ENCODE data around the gene DCXR. TPM values are rescaled to one million over a fixed set of nuclear protein-coding genes. Genes with fewer than 3 reads are reported as not detected.

DCXR gene
- total and polyA plus RNA-seq, 2 of the 13 experiments (the other 11 are each of a cell fraction or from before 2014, with no cell fraction given), result 287 to 311 TPM

DNA sequence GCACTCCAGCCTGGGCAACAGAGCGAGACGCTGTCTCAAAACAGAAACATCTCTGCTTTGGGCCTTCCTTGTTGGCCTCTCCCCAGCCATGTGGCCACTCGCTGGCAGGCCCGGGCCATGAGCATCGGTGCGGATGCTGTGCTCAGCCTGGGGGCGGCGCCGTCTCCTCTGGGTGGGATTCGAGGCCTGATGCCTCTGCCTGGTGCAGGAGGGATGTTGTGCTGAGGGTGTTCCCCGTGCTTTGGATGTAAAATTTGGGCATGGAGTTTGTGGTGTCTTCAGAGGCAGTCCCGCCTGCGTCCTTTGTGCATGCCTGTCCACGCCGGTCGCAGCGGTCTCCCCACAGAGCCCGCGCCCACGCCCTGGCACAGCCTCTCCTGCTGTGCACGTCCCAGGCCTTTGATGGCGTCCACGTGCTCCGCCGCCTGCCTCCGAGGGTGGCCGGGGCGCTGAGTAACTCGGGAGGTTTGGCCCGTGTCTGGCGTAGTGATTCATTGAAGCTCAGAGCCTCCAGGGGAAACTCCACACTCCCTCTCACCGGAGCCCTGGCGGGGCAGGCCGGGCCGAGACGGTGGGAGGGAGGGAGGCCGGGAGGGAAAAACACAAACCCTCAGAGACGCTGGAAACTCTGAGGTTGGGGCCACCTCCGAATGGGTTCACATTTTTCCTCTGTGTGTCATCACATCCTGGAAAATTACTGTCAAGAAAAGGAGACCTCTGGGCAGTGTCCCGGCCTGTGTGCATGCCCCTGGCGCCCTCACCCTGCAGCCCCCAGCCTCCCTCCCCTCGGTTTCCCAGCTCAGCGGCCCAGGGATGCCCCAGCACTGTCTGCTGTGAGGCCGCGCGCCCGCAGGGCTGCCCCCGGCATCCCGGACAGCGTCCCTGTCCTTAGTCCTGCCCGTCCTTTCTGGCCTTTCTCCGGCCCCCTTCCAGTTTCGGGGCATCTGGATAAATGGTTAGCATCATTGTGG is 33.8 kb downstream of the DCXR start (continued):
- TF ChIP-seq, protein P1, sequence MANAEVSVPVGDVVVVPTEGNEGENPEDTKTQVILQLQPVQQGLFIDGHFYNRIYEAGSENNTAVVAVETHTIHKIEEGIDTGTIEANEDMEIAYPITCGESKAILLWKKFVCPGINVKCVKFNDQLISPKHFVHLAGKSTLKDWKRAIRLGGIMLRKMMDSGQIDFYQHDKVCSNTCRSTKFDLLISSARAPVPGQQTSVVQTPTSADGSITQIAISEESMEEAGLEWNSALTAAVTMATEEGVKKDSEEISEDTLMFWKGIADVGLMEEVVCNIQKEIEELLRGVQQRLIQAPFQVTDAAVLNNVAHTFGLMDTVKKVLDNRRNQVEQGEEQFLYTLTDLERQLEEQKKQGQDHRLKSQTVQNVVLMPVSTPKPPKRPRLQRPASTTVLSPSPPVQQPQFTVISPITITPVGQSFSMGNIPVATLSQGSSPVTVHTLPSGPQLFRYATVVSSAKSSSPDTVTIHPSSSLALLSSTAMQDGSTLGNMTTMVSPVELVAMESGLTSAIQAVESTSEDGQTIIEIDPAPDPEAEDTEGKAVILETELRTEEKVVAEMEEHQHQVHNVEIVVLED (CRISPR knock-in tag; IDR thresholded peaks at IDR 0.05; ENCODE audit: borderline replicate concordance), result no peak
- TF ChIP-seq, protein P2, sequence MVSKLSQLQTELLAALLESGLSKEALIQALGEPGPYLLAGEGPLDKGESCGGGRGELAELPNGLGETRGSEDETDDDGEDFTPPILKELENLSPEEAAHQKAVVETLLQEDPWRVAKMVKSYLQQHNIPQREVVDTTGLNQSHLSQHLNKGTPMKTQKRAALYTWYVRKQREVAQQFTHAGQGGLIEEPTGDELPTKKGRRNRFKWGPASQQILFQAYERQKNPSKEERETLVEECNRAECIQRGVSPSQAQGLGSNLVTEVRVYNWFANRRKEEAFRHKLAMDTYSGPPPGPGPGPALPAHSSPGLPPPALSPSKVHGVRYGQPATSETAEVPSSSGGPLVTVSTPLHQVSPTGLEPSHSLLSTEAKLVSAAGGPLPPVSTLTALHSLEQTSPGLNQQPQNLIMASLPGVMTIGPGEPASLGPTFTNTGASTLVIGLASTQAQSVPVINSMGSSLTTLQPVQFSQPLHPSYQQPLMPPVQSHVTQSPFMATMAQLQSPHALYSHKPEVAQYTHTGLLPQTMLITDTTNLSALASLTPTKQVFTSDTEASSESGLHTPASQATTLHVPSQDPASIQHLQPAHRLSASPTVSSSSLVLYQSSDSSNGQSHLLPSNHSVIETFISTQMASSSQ (IDR thresholded peaks at IDR 0.05; ENCODE audit: low read depth), result no peak
- TF ChIP-seq, protein P2 (CRISPR knock-in tag; IDR thresholded peaks at IDR 0.05; ENCODE audit: borderline replicate concordance), result peak; percentile 76; the same call in 1 of the 2 replicates
- TF ChIP-seq ZNF652 (CRISPR knock-in tag; IDR thresholded peaks at IDR 0.05; ENCODE audit: borderline replicate concordance, low read depth) (no peak), POLR2AphosphoS5 (IDR thresholded peaks at IDR 0.05; ENCODE audit: low read depth, low read length) (peak; percentile 29; the same call in 1 of the 2 replicates), ELF4 (CRISPR knock-in tag; IDR thresholded peaks at IDR 0.05; ENCODE audit: borderline replicate concordance) (no peak), U2AF1 (optimal IDR thresholded peaks at IDR 0.05; ENCODE audit: low read depth, low read length) (peak; percentile 70), RFX3 (CRISPR knock-in tag; IDR thresholded peaks at IDR 0.05) (no peak), MTF1 (CRISPR knock-in tag; IDR thresholded peaks at IDR 0.05) (no peak), POGZ (CRISPR knock-in tag; IDR thresholded peaks at IDR 0.05) (peak; percentile 23; the same call in 1 of the 2 replicates), BHLHE40 (IDR thresholded peaks at IDR 0.05; ENCODE audit: low read length) (peak; percentile 88), MYNN (CRISPR knock-in tag; IDR thresholded peaks at IDR 0.05; ENCODE audit: low read depth) (peak; percentile 71; the same call in 1 of the 2 replicates), HDAC2 (CRISPR knock-in tag; IDR thresholded peaks at IDR 0.05) (peak; percentile 80), ZNF547 (CRISPR knock-in tag; IDR thresholded peaks at IDR 0.05) (peak; percentile 93), ZNF598 (CRISPR knock-in tag; IDR thresholded peaks at IDR 0.05; ENCODE audit: borderline replicate concordance) (peak; percentile 81; the same call in 1 of the 2 replicates)
- TF ChIP-seq, protein P3, sequence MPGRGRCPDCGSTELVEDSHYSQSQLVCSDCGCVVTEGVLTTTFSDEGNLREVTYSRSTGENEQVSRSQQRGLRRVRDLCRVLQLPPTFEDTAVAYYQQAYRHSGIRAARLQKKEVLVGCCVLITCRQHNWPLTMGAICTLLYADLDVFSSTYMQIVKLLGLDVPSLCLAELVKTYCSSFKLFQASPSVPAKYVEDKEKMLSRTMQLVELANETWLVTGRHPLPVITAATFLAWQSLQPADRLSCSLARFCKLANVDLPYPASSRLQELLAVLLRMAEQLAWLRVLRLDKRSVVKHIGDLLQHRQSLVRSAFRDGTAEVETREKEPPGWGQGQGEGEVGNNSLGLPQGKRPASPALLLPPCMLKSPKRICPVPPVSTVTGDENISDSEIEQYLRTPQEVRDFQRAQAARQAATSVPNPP (CRISPR knock-in tag; IDR thresholded peaks at IDR 0.05), result no peak
- TF ChIP-seq, protein P4, sequence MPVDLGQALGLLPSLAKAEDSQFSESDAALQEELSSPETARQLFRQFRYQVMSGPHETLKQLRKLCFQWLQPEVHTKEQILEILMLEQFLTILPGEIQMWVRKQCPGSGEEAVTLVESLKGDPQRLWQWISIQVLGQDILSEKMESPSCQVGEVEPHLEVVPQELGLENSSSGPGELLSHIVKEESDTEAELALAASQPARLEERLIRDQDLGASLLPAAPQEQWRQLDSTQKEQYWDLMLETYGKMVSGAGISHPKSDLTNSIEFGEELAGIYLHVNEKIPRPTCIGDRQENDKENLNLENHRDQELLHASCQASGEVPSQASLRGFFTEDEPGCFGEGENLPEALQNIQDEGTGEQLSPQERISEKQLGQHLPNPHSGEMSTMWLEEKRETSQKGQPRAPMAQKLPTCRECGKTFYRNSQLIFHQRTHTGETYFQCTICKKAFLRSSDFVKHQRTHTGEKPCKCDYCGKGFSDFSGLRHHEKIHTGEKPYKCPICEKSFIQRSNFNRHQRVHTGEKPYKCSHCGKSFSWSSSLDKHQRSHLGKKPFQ (CRISPR knock-in tag; IDR thresholded peaks at IDR 0.05; ENCODE audit: insufficient replicate concordance), result peak; percentile 94
- TF ChIP-seq, protein P5, sequence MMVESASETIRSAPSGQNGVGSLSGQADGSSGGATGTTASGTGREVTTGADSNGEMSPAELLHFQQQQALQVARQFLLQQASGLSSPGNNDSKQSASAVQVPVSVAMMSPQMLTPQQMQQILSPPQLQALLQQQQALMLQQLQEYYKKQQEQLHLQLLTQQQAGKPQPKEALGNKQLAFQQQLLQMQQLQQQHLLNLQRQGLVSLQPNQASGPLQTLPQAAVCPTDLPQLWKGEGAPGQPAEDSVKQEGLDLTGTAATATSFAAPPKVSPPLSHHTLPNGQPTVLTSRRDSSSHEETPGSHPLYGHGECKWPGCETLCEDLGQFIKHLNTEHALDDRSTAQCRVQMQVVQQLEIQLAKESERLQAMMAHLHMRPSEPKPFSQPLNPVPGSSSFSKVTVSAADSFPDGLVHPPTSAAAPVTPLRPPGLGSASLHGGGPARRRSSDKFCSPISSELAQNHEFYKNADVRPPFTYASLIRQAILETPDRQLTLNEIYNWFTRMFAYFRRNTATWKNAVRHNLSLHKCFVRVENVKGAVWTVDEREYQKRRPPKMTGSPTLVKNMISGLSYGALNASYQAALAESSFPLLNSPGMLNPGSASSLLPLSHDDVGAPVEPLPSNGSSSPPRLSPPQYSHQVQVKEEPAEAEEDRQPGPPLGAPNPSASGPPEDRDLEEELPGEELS (CRISPR knock-in tag; IDR thresholded peaks at IDR 0.05), result peak; percentile 56
